ENCODE measurements around the gene CYP2C9. TPM values are rescaled to one million over a fixed set of nuclear protein-coding genes. Genes with fewer than 3 reads are reported as not detected.

Gene CYP2C9
- total and polyA plus RNA-seq, 2 of the 13 experiments (the other 11 are each of a cell fraction or from before 2014, with no cell fraction given), result not detected

GRCh38 chr10:94902570-94902969 is 35.9 kb upstream of the CYP2C9 start (continued):
- TF ChIP-seq NR2C2 (CRISPR knock-in tag; IDR thresholded peaks at IDR 0.05; ENCODE audit: borderline replicate concordance), result peak; percentile 39; the same call in 1 of the 2 replicates
- TF ChIP-seq KDM6A (CRISPR knock-in tag; IDR thresholded peaks at IDR 0.05; ENCODE audit: low read depth), result peak; percentile 49; the same call in 1 of the 2 replicates
- TF ChIP-seq E2F5 (CRISPR knock-in tag; conservative IDR thresholded peaks at IDR 0.05), result no peak
- TF ChIP-seq ZHX2 (IDR thresholded peaks at IDR 0.05; ENCODE audit: low read depth), result no peak
- no peak for TF ChIP-seq ZHX2 (CRISPR knock-in tag; IDR thresholded peaks at IDR 0.05; ENCODE audit: borderline replicate concordance)
- TF ChIP-seq MLLT10 (CRISPR knock-in tag; IDR thresholded peaks at IDR 0.05), result no peak
- peak; percentile 37; the same call in 1 of the 2 replicates for TF ChIP-seq PPARG (CRISPR knock-in tag; conservative IDR thresholded peaks at IDR 0.05)
- no peak for TF ChIP-seq ZNF20 (CRISPR knock-in tag; IDR thresholded peaks at IDR 0.05)
- TF ChIP-seq ZNF451 (CRISPR knock-in tag; IDR thresholded peaks at IDR 0.05), result no peak
- peak; percentile 23; the same call in 1 of the 2 replicates for TF ChIP-seq SMC3 (IDR thresholded peaks at IDR 0.05; ENCODE audit: low read length)
- TF ChIP-seq ZNF484 (CRISPR knock-in tag; IDR thresholded peaks at IDR 0.05; ENCODE audit: borderline replicate concordance, low read depth), result no peak
- no peak for TF ChIP-seq PBX2 (CRISPR knock-in tag; IDR thresholded peaks at IDR 0.05)
- TF ChIP-seq ZNF30 (CRISPR knock-in tag; IDR thresholded peaks at IDR 0.05), result no peak
- TF ChIP-seq FOXO1 (CRISPR knock-in tag; IDR thresholded peaks at IDR 0.05), result peak; percentile 47; the same call in 1 of the 2 replicates
- no peak for TF ChIP-seq MED13 (CRISPR knock-in tag; IDR thresholded peaks at IDR 0.05)
- TF ChIP-seq SP5 (CRISPR knock-in tag; IDR thresholded peaks at IDR 0.05; ENCODE audit: borderline replicate concordance, low read depth), result peak; percentile 77
- TF ChIP-seq ZGPAT (CRISPR knock-in tag; IDR thresholded peaks at IDR 0.05), result peak; percentile 66; the same call in 1 of the 2 replicates
- no peak for TF ChIP-seq ZFP36 (IDR thresholded peaks at IDR 0.05; ENCODE audit: borderline replicate concordance, low read depth, low read length, partially characterized antibody)
- TF ChIP-seq ZNF768 (CRISPR knock-in tag; IDR thresholded peaks at IDR 0.05), result no peak
- no peak for TF ChIP-seq SKI (IDR thresholded peaks at IDR 0.05; ENCODE audit: partially characterized antibody)
- TF ChIP-seq SOX5 (CRISPR knock-in tag; IDR thresholded peaks at IDR 0.05; ENCODE audit: borderline replicate concordance), result peak; percentile 68; the same call in 1 of the 2 replicates
- TF ChIP-seq KLF6 (CRISPR knock-in tag; IDR thresholded peaks at IDR 0.05), result 0 out of 2 replicates have a peak, but pooled peaks have one; percentile 56
- TF ChIP-seq MAFK (conservative IDR thresholded peaks at IDR 0.05 in 1 of 2, IDR thresholded peaks at IDR 0.05 in 1 of 2; ENCODE audit: low read length in 2 of 2), result peak; percentile 50 to 63; a peak in 3 of 4 replicates
- 0 out of 2 replicates have a peak, but pooled peaks have one; percentile 39 for TF ChIP-seq SMAD3 (CRISPR knock-in tag; IDR thresholded peaks at IDR 0.05)

Data from HepG2 (cell line).